ENCODE measurements around the gene OR10V1.
"Not testable (repeated sequence)": the region's sequence is repeated elsewhere in the genome, so short reads cannot be mapped to it uniquely, and the experiment has no call there.

Gene OR10V1

DNA sequence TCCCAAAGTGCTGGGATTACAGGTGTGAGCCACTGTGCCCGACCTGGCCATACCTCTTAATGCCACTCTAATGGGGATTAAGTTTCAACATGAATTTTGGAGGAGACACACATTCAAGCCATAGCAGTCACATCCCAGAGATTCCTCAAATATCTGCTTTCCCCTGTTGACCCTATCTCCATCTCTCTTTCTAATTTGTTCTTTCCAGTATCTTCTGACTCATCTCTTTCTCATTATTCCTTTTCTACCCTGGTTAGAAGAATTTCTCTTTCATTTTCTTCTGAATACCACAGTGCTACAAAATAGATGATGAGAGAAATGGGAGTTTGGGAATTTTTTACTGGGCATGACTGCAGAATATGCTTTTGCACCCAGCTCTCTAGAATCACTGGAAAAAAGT is 5.1 kb downstream of the OR10V1 start:
- no peak for DNase-seq

DNA sequence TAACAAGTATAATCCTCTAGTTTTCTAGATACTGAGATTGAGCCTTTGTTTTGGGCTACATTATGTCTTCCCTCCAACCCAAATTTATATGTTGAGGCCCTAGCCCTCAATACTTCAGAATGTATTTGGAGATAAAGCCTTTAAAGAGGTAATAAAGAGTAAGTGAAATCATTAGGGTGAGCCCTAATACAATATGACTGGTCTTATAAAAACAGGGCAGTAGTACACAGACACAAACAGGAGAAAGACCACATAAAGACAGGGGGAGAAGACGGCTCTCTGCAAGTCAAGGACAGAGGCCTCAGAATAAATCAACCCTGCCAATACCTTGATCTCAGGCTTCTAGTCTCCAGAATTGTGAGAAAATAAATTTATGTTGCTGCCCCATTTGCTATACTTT is 6.3 kb downstream of the OR10V1 start:
- DNase-seq: no peak

DNA sequence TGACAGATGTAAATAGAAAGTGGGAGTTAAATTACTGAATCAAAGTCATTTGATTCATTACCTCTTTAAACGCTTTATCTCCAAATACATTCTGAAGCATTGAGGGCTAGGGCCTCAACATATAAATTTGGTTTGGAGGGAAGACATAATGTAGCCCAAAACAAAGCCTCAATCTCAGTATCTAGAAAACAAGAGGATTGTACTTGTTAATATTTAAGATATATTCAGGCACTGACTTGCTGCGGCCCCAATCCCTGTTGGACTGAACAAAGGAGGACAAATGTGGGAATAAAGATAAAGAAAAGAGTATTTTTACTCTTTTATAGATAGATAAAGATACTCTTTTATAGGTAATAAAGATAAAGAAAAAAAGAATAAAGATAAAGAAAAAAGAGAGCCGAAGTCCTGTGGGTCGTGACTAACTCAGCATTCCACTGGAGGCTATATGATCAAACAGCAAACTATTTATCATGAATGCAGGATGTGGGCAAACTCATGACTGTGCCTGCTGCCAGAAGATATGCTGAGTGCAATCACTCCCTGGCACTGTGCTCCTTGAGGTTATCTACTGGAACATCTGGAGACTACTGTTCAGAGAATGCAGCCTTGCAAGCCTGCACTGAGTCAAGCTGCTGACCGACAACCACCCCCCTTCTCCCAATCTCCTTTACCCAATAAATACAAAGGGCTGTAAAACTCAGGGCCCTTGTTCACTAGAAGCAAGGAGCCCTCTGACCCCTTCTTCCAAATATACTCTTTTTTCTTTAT is 6.9 kb downstream of the OR10V1 start:
- no peak for DNase-seq

DNA sequence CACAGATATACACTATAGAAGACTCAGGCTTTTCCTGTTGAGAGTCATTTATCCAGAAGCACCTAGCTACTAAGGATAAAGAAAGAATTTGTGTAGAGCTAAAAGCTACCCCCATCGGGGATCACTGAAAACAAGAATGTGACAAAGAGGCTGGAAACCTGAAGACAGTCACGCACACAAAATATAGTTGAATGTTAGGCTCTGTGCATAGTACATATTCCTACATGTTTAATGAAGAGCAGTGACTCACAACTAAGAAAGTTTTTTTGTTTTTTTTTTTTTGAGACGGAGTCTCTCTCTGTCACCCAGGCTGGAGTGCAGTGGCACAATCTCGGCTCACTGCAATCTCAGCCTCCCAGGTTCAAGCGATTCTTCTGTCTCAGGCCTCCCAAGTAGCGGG is 8.4 kb downstream of the OR10V1 start:
- no peak for DNase-seq

DNA sequence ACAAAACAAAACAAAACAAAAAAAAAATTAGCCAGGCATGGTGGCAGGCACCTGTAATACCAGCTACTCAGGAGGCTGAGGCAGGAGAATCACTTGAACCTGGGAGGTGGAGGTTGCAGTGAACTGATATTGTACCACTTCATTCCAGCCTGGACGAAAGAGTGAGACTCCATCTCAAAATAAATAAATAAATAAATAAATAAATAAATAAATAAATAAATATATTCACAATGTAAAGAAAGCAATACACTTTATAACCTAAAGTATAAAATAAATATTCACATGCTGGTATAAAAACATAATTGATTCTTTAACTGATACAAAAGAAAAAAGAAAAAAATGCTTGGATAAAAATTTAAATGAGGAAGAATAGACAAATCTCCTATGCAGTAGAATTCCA is 10.1 kb downstream of the OR10V1 start:
- DNase-seq: not testable (repeated sequence)

DNA sequence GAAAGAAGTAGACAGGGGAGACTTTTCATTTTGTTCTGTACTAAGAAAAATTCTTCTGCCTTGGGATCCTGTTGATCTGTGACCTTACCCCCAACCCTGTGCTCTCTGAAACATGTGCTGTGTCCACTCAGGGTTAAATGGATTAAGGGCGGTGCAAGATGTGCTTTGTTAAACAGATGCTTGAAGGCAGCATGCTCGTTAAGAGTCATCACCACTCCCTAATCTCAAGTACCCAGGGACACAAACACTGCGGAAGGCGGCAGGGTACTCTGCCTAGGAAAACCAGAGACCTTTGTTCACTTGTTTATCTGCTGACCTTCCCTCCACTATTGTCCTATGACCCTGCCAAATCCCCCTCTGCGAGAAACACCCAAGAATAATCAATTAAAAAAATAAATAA is 13.5 kb downstream of the OR10V1 start:
- not testable (repeated sequence) for DNase-seq

DNA sequence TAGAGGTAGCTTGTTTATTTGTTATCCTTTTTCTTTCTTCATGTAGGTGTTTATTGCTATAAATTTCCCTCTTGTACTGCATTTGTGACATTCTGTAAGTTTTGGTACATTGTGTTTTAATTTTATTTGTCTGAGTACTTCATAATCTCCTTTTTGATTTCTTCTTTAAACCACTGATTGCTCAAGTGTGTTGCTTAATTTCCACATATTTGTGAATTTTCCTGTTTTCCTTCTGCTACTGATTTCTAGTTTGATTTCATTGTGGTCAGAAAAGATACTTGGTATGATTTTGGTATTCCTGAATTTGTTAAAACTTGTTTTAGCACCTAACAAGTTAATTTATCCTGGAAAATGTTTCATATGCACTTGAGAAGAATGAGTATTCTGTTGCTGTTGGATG is 15.1 kb downstream of the OR10V1 start:
- no peak for DNase-seq

DNA sequence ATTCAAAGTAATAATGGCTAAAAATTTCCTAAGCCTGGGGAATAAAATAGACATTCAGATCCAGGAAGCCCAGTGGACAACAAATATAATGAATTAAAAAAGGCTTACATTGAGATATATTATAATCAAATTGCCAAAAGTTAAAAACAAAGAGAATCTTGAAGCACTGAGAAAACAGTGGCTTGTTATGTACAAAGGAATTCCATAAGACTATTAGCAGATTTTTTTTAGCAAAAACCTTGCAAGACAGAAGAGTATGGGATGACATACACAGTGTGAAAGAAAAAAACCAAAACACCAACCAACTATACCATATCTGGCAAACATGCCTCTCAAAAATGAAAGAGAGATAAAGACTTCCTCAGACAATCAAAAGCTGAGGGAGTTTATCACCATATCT is 20.7 kb downstream of the OR10V1 start:
- DNase-seq: no peak

DNA sequence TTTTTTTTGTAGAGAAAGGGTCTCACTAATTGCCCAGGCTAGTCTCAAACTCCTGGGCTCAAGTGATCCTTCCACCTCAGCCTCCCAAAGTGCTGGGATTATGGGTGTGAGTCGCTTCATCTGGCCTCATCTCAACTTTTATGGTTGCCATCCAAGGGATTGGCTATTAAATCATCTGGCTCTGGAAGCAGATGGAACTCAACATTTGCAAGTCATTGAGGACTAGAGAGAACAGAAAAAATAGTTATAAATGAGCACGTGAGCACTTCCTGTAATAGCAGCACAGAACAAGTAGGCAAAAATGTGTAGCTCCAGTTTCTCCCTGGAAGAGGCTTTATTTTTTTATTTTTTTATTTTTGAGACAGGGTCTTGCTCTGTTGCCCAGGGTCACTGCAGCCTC is 22.5 kb downstream of the OR10V1 start:
- DNase-seq: no peak

DNA sequence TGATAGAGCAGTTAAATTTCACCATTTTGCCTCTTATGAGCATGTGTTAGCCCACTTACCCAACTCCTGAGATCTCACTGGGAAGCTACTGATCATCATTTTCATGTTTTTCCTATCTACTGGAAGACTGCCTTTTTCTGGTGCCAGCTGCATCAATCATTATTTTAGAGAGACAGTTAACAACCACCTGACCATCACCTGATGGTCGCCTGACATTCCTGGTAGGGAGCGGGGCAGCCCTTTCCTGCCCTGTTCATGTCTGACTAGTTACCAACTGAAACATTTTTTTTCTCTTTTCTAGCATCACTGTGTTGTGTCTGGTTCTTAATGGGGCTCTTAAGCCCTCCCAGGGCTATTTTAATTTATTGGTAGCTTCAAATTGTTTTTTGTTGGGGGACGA is 24.6 kb downstream of the OR10V1 start:
- no peak for DNase-seq

DNA sequence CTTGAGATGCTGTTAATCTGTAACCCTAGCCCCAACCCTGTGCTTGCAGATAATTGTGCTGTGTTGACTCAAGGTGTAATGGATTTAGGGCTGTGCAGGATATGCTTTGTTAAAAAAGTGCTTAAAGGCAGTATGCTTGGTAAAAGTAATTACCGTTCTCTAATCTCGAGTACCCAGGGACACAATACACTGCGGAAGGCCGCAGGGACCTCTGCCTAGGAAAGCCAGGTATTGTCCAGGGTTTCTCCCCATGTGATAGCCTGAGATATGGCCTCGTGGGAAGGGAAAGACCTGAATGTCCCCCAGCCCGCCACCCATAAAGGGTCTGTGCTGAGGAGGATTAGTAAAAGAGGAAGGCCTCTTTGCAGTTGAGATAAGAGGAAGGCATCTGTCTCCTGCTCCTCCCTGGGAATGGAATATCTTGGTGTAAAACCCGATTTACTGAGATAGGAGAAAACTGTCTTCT is 32.4 kb downstream of the OR10V1 start:
- DNase-seq: not testable (repeated sequence)

DNA sequence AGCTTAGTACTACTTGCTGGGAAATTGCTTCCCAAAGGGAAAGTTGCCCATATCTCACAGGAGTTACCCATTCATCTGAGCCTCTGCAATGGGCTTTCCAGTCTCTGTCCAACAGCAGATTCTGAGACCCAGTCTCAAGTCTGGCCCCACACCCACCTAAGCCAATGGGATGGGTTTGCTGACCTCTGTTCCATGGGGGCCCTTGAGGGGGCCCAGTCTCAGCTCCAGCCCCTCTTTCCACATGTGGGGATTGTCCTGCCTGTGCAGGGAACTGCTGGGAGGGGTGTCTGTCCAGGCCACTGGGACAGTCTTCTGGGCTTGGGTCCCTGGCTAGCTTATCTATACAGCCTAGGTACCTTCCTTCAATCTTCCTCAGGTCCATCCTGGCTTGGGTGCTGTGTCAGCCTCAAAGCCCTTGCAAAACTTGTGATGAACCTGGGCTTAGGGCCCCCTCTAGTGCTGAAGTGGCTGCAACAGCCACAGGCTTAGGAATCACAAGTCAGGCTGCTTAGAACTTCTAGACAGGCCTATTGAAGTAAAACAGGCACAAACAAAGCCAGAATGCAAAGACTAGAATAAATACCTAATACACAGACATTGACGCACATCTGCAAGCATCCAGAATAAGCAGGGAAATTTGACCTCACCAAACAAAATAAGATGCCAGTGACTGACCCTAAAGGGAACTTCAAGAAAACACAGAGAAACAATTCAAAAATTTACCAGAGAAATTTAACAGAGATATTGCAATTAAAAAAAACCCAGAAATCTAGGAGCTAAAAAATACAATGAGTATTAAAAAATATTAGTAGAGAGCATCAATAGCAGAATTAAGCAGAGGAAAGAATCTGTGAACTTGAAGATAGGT is 33.1 kb downstream of the OR10V1 start:
- peak; percentile 29 for DNase-seq

DNA sequence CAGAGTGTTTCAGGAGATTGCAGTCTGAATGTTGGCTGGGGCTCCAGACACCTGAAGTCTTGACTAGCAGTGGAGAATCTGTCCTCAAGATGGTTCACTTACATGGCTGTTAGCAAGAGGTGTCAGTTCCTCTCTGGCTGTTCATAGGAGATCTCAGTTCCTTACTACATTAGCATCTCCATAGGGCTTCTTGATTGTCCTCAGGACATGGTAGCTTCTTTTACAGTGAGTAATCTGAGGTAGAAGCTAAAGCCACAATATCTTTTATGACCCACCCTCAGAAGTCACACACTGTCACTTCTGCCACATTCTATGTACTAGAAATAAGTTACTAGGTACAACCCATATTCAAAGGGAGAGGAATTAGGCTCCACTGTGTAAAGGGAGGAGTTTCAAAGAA is 34.3 kb downstream of the OR10V1 start:
- no peak for DNase-seq

DNA sequence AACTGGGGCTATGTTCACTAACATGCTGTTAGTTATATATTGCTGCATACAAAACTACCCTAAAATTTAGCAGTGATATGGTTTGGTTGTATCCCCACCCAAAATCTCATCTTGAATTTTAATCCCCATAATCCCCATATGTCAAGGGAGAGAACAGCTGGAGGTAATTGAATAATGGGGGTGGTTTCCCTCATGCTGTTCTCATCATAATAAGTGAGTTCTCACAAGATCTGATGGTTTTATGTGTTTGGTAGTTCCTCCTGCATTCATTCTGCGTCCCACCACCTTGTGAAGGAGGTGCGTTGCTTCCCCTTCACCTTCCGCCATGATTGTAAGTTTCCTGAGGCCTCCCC is 34.9 kb downstream of the OR10V1 start:
- DNase-seq: no peak

DNA sequence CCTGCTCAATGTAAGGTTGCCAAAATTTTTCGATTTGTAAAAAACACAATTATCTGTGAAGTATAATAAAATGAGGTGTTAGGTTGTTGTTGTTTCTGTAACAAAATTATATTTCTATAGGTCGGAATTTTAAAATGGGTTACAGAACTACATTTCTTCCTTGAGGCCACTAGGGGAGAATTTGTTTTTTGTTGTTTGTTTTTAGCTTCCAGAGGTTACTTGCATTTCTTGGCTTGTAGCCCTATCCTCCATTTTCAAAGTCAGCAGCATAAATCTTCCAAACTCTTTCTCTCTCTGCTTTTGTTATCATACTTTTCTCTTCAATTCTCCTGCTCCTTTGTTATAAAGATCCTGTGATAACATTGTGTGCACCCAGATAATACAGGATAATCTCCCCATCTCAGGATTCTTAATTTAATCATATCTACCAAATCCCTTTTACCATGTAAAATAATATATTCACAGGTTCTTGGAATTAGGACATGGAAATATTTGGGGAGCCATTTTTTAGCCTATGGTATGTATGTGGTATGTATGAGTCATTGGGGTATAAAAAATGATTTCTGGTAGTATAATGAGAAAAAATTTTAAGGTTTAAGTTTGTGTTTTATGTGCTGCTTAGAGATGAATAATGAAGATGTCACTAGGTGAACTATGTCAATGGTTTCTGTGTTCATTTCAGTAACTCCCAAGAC is 35.4 kb downstream of the OR10V1 start:
- DNase-seq: no peak

DNA sequence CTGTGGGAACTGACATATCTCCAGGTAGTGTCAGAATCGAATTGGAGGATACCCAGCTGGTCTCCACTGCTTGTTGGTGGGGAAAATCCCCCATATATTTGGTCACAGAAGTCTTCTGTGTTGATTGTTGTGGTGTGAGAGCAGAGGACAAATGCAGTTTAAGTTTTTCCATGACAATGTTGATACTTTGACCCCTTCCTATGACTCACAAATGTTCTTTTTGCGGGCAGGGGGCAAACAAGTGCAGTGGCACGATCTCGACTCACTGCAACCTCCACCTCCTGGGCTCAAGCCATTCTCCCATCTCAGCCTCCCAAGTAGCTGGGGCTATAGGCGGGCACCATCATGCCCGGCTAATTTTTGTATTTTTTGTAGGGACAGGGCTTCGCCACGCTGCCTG is 37.4 kb downstream of the OR10V1 start:
- DNase-seq: no peak

DNA sequence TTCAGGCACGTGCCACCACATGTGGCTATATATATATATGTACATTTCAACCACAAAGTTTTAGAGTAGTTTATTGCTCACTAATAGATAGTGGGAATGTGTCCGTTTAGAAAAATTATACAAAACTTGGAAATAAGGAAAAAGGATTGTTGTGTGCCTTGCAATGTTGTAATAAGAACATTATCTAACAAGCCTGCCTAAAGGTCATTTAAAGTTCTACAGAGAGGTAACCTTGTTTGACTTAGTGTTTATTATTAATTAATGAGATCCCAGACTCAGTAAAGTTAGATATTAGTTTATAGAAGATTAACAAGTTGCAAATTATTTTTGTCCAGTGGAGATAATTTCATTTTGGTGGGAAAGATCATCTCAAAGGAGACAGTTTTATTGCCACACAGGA is 39.4 kb downstream of the OR10V1 start:
- DNase-seq: no peak

DNA sequence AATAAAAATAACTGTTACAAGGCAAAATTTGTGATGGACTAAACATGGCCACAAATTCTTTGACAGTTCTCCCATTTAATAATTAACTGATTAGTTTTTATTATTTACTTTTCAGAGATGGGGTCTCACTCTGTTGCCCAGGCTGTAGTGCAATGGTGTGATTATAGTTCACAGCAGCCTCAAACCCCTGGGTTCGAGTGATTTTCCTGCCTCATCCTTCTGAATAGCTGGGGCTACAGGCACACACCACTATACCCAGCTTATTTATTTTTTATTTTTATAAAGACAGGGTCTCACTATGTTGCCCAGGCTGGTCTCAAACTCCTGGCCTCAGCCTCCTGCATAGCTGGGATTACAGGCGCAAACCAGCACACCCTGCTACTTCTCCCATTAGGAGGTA is 40.4 kb downstream of the OR10V1 start:
- DNase-seq: no peak

DNA sequence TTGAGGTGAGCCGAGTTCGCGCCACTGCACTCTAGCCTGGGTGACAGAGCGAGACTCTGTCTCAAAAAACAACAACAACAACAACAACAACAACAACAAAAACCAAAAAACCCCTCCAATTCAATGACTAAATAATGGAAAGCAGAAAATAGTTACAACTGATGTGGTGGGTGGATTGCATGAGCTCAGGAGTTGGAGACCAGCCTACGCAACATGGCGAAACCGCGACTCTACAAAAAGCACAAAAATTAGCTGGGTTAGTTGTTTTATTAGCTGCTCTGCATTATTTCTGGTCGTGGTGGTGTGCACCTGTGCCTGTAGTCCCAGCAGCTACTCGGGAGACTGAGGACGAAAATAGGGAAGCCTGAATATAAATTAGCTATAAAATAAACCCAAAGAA is 42.2 kb downstream of the OR10V1 start:
- no peak for DNase-seq

DNA sequence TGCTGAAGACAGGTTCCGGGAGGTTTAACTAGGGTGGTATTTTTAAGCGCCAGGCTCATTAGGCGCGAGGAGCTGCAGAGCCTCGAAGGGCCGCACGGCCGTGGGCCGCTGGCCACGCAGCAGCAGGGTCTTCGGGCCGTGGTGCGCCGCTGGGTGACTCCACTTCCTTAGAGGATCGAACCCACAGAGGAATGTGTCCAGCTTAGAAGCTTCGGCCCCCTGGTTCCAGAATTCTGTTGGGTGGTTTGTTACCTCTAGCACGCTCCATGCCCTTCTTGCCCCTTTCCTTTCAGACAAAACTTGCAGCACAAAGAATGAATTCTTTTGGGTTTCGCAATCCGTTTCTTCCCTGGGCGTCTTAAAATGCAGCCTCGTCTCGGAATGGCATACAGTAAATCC is 44.0 kb downstream of the OR10V1 start:
- DNase-seq: no peak

DNA sequence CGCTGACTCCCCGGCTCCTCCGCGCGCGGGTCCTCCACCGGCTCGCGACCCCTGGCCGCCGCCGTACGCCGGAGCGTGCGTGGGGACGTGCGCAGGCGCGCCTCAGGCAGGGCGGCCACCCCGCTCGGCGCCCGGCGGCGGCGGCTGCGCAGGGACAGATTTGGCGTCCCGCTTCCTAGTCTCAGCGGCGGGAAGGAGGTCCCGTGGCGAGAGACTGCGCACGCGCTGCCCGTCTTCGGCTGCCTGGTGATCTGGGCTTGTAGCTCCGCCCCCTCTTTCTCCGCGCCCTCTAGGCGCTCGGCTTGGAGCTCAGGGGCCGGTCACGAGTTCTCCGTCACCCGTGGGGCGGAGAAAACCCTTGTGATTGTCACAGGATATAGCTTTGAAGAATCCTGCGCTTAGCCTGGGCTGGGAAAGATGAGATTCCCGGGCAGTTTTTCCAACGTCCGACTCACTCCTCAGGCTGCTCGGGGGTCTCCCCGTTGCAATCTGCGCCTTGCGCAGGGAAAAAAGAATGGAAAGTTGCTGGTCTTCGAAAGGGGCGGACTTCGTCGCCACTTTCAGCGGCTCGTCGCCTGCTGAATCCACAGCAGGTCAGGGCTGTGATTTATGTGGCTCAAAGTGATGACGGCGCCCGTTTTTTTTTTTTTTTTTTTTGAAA is 44.6 kb downstream of the OR10V1 start, which contains the start of gene PATL1:
Gene PATL1 (minus strand): TSS at position 88 of the 661 bp plus-strand sequence. CDS start 142 bp downstream, outside the sequence.
- DNase-seq: peak; percentile 99

DNA sequence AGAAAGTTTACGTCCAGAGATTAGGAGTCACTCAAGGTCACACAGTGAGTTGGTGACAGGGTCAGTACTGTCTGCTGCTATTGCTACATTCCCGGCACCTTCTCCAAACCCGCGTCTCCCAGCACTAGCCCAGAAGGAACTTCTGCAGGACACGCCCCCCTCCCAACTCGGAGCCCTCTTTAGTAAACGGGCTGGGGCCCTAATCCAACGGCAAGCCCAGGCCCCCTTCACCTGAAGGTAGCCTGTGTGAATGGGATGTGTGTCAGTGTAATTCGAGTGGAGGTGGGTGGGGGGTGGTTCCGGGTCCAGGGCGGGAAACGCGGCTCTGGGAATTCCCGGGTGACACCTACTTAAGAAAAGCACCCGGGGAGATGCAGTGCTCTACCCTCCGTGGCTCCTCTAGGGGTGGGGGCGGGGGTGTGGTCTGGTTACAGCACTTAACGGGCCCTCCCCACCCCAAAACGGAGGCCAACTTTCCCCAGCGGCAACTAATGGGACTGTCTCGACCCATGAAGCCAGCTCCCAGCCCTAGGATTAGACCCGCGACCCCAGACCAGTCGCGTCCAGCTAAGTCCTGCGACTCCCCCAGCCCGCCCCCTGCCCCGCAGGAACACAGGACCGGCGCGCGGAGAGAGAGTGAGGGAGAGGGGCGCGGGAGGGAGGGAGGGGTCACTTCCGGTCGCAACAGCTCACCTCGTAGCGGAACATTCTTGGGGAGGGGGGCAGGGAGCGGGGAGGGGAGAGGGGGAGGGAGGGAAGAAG is 45.3 kb downstream of the OR10V1 start:
- no peak for DNase-seq
